Tongue (tissue), 2 donors: ENCODE results near the gene RGR. TPM values are rescaled to one million over a fixed set of nuclear protein-coding genes. Genes with fewer than 3 reads are reported as not detected.

Source experiments
- DNase-seq: peaks from one replicate; pipeline ENCODE4 v3.0.0-alpha.2; 2015
- total RNA-seq: library from RNA; depleted of rRNA; stranded (reverse); fragments of >200 nt; gene quantifications from one replicate; pipeline ENCODE4 v1.2.3, GENCODE V29; 2014

The RGR gene, protein sequence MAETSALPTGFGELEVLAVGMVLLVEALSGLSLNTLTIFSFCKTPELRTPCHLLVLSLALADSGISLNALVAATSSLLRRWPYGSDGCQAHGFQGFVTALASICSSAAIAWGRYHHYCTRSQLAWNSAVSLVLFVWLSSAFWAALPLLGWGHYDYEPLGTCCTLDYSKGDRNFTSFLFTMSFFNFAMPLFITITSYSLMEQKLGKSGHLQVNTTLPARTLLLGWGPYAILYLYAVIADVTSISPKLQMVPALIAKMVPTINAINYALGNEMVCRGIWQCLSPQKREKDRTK
- total RNA-seq = 7.8 TPM

DNA sequence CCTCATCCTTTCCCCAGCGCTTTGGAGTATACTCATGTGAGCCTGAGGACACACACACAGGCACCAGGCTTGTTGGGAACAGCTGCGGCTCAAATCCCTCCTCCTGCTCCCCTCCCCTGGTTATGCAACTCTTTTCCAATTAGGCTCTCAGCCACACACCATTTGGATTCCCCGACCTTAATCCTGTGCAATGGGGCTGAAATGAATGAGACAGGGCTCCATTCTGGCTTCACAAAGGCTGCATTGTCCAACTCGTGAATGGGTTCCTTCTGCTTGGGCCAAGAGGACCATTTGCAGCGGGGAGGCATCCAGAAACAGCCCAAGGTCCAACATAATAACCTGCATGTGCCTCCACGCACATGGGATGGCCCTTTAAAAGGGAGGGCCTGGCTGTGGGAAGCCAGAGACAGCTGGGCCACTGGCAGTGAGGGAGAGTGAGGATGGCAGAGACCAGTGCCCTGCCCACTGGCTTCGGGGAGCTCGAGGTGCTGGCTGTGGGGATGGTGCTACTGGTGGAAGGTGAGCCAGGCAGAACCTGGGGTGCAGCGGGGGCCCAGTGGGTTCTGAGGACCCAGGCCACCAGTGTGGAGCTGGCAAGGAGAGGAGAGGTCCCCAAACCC lies at the start of gene RGR:
Gene RGR (plus strand): TSS at position 403 of the 620 bp plus-strand sequence. CDS start 38 bp downstream, at position 441.
- peak; percentile 95 for DNase-seq

DNA sequence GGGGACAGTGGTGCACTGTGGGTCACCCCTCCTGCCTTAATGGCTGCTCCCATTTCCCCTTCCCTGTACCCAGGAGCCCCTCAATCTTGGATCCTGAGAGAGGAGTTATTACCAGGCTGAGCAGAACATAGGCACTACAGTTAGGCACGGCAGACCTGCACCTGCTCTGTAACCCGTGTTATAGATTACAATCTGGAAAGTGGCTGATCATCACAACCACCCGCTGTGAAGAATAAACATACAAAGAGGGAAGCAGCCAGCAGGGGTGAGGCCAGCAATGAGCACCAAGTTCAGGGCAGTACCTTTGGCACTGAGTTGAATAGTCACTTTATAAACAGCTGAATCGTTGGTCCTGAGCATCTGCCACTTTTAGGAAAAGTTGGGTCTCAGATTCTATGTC lies 48.8 kb upstream of the RGR start:
- DNase-seq = no peak

DNA sequence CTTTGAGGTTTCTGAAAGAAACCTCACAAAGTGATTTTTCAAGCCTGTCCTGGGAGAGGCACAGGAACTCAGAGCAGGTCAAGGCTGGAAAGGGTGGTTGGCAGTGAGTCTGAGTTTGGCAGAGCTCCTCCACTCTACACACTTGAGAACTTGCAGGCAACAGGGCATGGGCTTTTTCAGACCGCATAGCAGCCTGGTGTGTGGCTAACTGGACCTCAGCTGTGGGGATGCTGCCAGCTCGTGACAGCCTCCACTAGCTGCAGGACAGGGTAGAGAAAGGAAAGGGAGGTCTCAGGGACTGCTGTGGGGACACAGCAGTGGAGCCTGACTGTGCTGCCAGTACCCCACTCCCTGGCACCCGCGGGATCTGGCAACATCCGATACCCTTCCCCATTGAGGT lies 47.9 kb upstream of the RGR start:
- peak; percentile 10 for DNase-seq

DNA sequence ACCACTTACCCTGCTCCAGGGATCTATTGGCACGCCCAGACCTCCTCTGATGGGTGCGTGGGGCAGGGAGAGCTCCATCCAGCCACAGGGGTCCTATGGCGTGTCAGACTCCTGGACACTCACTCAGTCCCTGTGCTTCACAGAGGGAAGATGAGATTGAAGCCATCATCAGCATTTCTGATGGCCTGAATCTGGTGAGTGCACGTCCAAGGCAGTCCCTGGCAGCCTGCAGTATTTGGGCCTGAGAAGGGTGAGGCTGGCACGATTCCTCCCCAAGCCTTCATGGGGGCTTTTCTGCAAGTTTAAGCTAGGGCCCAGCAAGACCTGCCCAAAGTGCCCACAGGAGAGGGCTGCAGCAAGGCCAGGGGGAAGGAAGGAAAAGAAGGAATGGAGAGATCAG lies 47.2 kb upstream of the RGR start:
- no peak for DNase-seq

DNA sequence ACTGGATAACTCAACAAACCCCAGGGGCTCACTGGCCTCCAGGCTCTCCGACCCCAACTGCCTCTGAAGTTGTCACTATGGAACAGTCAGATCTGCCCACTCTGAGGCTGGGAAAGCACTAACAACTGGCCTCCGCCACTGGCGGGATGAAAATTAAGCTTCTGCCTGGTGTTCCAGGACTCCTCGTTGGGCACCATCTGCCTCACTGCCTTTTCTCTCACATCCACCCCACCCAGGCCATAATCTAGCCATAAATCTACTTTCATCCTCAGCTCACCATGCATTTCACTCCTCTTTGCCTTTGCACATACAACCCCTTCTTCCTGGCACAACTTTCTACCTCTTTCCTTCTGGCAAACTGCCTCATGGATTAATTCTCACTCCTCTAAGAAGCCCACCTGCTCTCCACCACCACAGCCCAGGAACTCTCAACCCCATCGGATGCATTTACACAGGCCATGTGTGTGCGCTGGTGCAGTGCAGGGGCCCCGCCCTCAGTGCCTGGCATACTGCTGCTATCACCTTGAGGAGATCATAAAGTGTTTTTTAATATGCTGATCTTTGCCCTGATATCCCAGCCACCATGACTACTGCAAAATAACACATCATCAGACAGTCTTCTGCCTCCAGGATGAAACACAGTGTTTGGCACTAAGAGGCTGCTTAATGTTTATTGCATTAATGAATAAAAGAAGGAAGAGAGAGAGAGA lies 46.5 kb upstream of the RGR start:
- DNase-seq = no peak

DNA sequence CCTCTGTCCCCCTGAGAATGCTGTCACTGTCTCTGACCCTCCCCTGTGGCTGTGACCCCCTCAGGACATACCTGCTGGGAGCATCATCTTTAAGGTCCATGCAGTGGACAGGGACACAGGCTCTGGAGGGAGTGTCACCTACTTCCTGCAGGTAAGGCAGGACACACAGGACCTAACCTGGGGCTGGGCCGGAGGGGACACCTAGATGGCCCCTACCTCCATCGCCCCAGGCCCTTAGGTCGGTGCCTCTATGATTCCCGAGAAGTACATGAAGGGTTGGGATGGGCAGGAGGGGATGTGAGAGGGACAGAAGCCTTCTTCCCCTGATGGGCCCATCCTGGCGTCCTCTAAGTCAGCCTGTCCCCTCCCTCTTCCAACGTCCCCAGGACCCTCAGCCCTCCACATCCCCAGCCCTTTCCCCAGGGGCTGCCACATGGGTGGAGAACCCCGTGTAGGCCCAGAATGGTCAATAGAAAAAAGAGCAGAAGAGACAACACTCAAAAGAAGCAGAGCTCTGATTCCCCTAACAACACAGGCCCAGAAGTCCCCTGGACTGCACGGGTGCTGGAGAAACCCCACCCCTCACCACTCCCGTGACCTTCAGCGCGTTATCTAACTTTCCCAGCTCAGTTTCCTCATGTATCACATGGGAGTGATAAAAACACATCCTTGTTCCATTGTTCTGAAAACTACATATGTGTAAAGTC lies 44.2 kb upstream of the RGR start:
- DNase-seq = no peak

DNA sequence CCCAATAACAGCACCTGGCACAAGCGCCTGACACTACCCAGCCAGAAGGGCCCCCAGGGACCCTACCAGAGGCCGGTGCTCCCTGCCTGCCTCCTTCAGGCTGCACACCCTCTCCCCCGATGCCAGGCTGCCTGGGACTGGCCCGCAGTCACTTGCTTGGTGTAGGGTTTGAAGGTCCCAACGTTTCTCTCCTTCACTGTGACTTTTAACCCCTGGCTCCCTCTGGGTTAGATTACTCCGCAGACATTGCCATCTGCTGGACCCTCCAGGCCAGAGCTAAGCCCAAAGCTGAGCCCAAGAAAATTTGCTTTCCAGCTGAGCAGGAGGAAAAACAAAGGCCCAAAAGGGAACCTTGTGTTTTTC lies 43.6 kb upstream of the RGR start:
- no peak for DNase-seq

DNA sequence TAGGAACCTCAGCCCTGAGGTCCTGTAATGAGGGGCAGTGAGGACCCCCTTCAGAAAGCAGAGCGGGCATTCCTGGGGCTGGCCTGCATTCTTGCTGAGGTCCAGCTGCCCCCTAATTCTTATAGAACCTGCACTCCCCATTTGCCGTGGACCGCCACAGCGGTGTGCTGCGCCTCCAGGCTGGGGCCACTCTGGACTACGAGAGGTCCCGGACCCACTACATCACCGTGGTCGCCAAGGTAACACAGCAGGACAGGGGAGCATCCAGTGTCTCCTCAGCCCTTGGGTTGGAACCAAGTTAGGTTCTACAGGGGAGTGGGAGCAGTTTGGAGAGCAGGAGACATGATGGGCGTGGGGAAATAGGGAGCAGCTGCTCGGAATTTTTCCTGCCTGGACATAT lies 43.2 kb upstream of the RGR start:
- DNase-seq = no peak

DNA sequence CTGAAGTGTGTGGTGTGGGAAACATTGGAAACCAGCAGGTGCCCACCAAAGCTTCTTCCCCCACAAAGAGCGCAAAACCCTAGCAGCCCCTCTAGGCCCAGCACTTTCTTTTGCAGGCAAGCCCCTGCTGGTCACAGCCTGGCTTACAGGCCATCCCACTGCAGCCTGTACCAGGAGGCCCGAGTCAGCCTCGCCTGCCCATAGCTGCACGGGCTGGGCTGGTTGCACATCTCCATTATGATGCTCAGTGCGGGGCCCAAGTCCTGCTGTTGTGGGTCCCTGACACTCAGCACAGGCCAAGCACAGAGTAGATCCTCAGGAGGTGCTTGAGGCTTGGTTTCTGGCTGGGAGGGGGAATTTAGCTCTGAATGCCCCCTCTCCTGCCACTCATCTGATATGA lies 42.5 kb upstream of the RGR start:
- no peak for DNase-seq

DNA sequence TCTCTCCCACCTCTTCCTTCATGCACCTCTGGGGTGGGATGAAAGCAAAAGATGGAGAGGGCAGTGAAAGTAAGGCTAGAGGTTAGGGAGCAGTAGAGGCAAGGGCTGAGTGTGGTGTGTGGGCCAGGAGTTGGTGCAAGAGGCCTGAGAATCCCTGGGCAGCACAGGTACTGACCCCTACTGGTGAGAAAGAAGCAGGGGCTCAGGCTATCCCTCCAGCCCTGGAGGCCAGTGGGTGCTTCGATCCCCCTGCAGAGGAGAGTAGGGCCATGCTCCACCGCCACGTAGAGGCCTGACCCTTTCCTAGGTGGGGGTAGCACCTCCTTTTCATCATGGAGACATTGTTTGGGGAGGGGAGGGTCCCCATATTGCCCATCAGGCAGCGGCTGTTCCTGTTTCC lies 40.7 kb upstream of the RGR start:
- no peak for DNase-seq

DNA sequence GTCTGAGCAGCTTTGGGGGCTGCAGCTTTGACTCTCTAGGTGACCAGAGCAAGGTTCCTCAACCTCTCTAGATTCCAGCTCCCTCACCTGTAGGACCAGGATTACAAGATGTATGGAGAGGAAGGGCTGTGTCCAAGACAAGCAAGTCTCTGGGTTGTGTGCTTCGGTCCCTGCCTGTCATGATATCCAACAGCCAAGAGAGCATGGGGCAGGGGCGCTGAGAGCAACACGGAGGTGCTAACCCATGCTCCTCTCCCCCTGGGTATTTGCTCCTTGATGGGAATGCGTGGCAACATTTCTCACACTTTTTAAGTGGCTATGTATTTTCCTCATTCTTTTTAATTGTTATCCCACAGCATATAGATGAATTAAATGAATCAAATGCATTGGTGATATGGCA lies 40.2 kb upstream of the RGR start:
- no peak for DNase-seq

DNA sequence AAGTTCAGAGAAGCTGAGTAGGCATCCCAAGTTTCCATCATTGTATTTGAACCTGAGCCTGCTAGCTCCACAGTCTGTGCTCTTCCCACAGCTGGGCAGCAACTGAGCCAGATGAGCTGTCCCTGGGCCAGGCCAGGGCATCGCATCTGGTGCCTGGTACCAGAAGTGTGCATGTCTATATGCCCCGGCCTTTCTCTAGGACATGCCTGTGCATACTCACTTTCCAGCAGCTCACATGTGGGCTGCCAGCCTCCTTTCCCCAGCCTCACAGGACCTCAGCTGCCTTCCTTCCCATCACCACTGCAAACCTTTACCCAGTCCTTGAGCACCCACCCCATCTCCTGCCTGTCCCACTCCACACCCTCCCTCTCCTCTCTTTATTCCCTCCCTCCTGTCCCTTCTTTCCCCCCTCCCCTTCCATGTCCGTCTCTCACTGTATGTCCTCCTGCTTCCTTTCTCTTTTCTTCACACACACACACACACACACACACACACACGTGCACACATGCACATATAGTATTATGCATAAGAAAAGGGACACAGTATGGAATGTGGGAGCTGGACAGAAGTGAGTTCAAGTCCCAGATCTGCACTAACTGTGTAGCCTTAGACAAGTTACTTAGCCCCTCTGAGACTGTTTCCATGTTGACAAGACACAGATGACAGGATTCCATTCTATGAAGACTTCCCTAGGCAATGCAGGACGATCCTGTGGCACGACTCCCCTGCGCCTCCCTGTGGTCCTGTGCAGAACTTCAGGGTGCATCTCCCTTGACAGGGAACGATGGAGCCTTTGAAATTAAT lies 39.6 kb upstream of the RGR start:
- peak; percentile 50 for DNase-seq

DNA sequence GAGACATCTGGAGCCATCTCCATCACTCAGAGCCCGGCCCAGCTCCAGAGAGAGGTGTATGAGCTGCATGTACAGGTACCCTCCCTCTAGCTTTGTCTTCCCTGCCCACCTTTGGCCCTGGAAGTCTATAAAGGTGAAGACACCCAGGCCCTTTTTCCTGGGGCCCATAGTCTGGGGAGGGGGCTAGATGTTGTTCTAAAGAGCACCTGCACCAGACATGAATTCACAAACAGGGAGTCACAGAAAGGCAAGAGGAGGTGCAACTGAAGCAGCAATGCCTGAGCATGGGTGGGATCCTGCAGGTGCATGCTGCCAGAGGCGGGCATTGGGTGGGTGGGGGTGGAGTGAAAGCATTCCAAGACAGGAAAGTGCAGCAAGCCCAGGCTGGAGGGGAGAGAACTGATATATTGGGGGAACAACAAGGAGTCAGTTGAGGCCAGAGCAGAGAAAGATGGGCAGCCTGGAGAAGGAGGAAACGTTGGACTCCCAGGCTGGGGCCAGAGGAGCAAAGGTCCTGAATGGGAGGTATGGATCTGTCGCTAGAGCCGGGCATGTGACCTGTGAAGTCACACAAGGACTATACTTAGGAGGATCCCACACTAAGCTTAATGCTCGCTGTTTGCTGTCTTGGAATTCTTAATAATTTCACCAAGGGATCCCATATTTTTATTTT lies 38.9 kb upstream of the RGR start:
- DNase-seq = no peak

DNA sequence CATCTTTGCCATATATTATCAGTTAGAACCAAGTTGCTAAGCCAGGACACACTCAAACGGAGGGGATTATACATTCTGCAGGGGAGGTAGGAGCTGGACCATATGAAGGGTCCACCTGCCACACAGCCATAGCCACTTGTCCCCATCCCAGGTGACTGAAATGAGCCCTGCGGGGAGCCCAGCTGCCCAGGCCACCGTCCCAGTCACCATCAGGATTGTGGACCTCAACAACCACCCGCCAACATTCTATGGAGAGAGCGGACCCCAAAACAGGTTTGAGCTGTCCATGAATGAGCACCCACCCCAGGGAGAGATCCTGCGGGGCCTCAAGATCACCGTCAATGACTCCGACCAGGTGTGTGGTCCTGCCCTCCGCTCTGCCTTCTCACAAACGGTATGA lies 36.8 kb upstream of the RGR start:
- no peak for DNase-seq

DNA sequence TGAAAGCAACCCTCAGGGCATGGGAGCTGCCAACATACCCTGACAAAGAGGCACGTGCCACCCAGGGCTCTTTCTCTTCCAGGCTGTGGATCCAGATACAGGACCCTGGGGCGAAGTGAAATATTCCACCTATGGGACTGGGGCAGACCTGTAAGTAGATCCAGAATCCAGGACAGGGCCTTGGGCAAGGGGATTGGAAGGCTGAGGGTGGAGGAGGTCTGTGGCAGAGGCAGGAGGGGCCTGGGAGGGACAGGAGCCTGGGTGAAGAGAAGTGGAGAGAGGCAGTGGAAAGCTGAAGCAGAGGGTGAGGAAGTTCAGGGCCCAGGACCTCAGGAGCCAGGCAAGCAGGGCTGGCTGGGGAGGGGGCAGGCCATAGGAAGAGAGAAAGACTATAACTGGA lies 33.3 kb upstream of the RGR start:
- DNase-seq = no peak

DNA sequence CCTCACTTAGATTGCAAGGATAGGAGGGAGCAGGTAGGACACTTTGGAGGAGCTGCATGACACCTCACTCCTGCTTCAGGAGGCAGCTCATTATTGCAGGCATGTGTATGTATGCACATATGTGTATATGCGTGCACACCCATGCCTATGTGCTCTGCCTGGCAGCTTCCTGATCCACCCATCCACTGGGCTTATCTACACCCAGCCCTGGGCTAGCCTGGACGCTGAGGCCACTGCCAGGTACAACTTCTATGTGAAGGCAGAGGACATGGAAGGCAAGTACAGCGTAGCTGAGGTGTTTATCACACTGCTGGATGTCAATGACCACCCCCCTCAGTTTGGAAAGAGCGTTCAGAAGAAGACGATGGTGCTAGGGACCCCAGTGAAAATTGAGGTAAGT lies 32.8 kb upstream of the RGR start:
- DNase-seq = no peak

DNA sequence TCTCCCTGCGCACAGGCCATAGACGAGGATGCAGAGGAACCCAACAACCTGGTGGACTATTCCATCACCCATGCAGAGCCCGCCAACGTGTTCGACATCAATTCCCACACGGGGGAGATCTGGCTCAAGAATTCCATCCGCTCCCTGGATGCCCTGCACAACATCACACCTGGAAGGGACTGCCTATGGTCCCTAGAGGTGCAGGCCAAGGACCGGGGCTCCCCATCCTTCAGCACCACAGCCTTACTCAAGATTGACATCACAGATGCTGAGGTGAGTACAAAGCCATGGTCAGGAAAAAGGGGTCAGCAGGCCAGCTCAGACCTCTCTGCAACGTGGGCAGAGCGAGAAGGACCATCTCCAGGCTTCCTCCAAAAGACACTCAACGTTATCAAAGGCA lies 31.8 kb upstream of the RGR start:
- DNase-seq = no peak

DNA sequence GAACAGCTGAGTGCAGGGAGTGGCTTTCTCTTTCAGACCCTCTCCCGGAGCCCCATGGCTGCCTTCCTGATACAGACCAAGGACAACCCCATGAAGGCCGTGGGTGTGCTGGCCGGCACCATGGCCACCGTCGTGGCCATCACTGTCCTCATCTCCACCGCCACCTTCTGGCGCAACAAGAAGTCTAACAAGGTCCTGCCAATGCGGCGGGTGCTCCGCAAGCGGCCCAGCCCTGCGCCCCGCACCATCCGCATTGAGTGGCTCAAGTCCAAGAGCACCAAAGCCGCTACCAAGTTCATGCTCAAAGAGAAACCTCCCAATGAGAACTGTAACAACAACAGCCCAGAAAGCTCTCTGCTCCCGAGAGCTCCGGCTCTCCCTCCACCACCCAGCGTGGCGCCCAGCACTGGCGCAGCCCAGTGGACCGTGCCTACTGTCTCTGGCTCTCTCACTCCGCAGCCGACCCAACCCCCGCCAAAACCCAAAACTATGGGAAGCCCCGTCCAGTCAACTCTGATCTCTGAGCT lies 30.7 kb upstream of the RGR start:
- DNase-seq = no peak

DNA sequence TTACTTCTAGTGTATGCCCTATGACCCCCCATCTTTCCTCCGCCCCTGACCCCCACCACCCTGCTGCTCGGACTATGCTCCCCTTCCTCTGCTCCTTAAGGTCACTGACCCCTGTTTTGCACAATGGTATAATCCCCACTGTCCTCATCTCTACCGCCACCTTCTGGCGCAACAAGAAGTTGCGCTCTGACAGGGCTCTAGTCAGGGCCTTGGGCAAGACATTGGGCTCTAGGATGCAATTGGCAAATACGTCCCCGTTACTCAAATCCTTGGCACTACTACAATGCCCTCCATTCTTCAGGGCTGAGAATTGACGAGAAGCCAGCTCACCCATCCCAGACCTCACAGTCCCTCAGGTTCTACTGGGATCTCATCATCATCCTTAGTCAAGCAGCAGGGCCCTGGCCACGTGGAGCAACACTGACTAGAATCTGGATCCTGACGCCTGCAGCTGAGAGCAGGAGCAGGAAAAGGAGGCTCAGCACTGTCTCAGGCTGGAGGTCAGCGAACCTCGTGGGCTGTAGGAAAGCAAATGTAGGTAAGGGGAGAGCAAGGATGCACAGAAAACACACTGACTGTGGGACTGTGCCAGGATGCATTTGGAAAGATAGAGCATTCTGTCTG lies 30.1 kb upstream of the RGR start:
- DNase-seq = no peak

DNA sequence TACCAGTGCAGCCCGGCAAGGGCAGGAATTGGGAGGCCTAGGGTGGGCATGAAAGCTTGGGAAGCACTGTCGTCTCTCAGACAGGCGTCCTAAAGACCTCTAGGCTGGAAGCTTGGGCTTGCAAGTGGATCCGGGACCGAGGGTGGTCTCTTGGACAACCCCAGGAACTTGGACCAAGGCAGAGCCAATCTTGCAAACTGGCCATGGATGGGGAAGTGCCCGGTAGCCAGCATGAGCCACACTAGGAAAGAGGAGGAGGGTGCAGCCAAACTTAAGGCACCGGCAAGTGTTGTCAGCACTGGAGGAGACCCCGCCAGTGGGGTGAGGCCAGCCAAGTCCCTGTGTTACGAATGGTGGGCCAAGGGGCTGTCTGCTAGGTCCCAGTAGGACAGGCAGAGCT lies 28.0 kb upstream of the RGR start:
- no peak for DNase-seq

DNA sequence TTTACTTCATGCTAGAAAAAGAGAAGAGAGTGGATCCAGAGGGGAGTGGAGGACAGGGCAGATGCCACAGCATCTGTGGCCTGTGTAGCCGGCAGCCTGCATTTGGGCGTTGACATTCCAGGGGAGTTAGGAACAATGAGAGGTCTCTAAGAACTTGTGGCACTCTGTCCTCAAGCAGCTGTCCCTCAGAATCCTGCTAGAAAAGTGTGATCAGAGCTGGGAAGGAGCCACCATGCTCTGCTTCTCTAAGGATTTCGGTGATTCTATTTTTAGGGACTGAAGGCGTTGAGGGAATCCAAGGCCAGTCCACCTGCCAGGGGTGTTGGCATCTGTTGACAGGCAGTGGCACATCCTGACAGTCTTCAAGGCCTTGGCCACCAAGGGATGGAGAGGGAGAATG lies 27.1 kb upstream of the RGR start:
- peak; percentile 27 for DNase-seq
